GM10266 (cell line): ENCODE data around the gene SUMF1.

ENCODE experiments used
- DNase-seq: peaks from one replicate; pipeline ENCODE4 v3.0.0; 2012; ENCODE audit errors: extremely low spot score
- CTCF ChIP-seq: IDR thresholded peaks from 2 replicates; pipeline ENCODE4 v1.5.1; 2012; ENCODE audit warnings: mild to moderate bottlenecking, low read depth; ENCODE audit not compliant: control insufficient read depth, insufficient read depth; ENCODE audit errors: missing control alignments

Gene SUMF1

DNA sequence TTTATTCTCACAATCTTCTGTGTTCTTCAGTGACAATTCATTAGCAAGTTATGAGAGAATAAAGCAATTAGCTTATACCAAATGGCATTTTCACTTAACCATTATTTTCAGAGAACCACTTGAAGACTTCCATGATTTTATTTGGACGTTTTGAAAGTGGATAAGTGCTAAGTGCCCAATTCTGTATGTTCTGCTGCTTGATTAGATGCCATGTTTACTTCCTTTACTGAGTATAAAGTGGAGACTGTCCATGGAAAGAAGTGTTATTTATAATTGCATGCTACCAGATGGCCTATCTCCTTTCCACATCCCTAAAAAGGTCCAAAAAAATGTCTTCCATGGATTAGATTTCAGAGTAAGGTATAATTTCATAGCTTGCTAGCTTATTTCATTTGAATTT, 69.6 kb downstream of the SUMF1 start:
- DNase-seq = no peak
- no peak for TF ChIP-seq CTCF

GRCh38 chr3:4396542-4396941, 70.5 kb downstream of the SUMF1 start:
- DNase-seq = no peak
- TF ChIP-seq CTCF = no peak

DNA sequence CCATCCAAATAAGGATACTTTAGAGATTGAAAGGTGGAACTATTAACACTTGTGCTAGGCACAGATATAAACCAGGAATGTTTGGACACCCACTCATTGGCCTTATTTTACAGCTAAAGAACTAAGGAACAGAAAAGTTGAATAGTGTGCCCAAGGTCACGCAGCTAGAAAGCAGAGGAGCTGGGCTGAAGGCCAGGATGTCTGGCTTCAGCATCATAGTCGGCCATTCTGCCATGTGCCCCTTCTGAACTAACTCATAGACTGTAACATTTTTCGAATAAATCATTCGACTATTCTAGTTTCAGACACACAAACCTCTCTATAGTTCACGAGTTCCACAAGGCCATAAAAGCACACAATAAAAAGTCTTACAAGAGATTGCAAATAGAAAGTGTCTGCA, 71.1 kb downstream of the SUMF1 start:
- no peak for TF ChIP-seq CTCF

DNA sequence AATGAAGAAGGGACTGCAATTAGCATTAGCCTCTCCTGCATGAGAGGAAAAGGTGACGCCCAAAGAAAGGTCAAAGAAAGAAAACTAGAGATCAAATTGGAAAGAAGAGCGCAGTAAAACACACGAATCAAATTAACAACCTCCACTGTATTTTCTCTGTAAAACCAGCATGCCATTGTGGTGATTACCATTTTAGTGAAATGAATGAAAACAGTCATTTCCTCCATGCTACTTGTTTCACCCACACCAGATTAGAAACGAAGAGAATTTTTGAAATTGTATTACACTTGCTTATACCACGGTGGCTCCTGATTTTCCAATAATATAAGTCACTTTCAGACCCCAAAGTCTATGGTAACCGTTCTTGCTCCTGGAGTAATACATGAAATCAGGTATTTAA, 71.6 kb downstream of the SUMF1 start:
- DNase-seq = no peak
- TF ChIP-seq CTCF = no peak

More for the DNA sequence above, 71.1 kb downstream of the SUMF1 start:
- no peak for DNase-seq

- TF ChIP-seq CTCF = no peak
- DNase-seq = no peak
These were observed 72.5 kb downstream of the SUMF1 start for GRCh38 chr3:4394567-4394966.

DNA sequence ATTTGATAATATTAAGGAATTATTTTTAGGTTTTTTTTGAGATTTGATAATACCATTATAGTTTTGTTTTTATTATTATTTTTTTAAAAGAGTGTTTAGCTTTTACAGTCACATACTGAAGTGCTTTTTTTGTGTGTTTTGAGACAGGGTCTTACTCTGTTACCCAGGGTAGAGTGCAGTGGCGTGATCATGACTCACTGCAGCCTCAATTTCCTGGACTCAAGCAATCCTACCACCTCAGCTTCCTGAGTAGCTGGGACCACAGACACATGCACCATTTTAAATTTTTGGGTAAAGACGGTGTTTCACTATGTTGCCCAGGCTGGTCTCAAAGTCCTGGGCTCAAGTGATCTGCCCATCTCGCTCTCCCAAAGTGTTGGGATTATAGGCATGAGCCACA, 73.0 kb downstream of the SUMF1 start:
- TF ChIP-seq CTCF = no peak
- no peak for DNase-seq

DNA sequence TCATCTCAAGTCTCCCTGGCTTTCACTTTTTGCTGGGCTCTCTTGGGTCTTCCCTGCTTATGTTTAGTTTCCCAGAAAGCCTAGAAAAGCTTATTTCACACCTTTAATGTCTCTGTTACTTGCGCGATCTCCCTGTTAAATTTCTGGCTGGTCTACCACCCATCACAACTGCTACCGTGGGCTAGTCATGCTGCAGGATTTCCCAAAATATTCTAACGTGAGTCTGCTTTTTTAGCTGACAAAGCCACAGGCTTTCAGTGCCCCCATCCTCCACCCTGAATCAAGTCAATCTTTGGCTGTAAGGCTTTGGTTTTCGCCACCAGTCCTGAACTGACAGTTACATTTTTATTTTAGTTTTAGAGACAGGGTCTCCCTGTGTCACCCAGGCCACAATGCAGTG, 74.1 kb downstream of the SUMF1 start:
- no peak for TF ChIP-seq CTCF
- DNase-seq = no peak
